ENCODE measurements around the gene UBE2J2.
"Not testable (repeated sequence)": the region's sequence is repeated elsewhere in the genome, so short reads cannot be mapped to it uniquely, and the experiment has no call there.

UBE2J2 gene

GRCh38 chr1:1318777-1319645, 45.4 kb upstream of the UBE2J2 start:
- in situ Hi-C loops (cut with HindIII; ENCODE audit: low sequenced_read_pairs) = no loop called here
- TF ChIP-seq, protein P1, sequence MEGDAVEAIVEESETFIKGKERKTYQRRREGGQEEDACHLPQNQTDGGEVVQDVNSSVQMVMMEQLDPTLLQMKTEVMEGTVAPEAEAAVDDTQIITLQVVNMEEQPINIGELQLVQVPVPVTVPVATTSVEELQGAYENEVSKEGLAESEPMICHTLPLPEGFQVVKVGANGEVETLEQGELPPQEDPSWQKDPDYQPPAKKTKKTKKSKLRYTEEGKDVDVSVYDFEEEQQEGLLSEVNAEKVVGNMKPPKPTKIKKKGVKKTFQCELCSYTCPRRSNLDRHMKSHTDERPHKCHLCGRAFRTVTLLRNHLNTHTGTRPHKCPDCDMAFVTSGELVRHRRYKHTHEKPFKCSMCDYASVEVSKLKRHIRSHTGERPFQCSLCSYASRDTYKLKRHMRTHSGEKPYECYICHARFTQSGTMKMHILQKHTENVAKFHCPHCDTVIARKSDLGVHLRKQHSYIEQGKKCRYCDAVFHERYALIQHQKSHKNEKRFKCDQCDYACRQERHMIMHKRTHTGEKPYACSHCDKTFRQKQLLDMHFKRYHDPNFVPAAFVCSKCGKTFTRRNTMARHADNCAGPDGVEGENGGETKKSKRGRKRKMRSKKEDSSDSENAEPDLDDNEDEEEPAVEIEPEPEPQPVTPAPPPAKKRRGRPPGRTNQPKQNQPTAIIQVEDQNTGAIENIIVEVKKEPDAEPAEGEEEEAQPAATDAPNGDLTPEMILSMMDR (IDR thresholded peaks at IDR 0.05; ENCODE audit: low read depth, low read length, missing control alignments) = no peak

GRCh38 chr1:1318131-1318652, 44.5 kb upstream of the UBE2J2 start:
- no peak overlapping the region for H3K4me3 ChIP-seq (ENCODE audit: low read depth, low read length)
- in situ Hi-C loops (cut with HindIII; ENCODE audit: low sequenced_read_pairs) = no loop called here
- TF ChIP-seq, protein P1 (IDR thresholded peaks at IDR 0.05; ENCODE audit: low read depth, low read length, missing control alignments) = no peak
- DNase-seq (ENCODE audit: low read depth) = peak; percentile 94

More at GRCh38 chr1:1318777-1319645, 45.4 kb upstream of the UBE2J2 start:
- H3K4me3 ChIP-seq (ENCODE audit: low read depth, low read length) = no peak overlapping the region
- no peak for DNase-seq (ENCODE audit: low read depth)

- in situ Hi-C loops (cut with HindIII; ENCODE audit: low sequenced_read_pairs) = no loop called here
- no peak for DNase-seq (ENCODE audit: low read depth)
- no peak overlapping the region for H3K4me3 ChIP-seq (ENCODE audit: low read depth, low read length)
- TF ChIP-seq, protein P1 (IDR thresholded peaks at IDR 0.05; ENCODE audit: low read depth, low read length, missing control alignments) = no peak
These were observed 43.8 kb upstream of the UBE2J2 start for GRCh38 chr1:1317420-1317819.

DNA sequence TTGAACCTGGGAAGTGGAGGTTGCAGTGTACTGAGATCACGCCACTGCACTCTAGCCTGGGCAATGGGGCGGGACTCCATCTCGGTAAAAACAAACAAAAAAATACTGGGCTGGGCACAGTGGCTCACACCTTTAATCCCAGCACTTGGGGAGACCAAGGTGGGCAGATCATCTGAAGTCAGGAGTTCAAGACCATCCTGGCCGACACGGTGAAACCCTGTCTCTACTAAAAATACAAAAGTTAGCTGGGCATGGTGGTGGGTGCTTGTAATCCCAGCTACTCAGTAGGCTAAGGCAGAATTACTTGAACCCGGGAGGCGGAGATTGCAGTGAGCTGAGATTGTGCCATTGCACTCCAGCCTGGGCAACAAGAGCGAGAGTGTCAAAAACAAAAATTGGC, 42.5 kb upstream of the UBE2J2 start:
- DNase-seq (ENCODE audit: low read depth); in situ Hi-C loops (cut with HindIII; ENCODE audit: low sequenced_read_pairs); H3K4me3 ChIP-seq (ENCODE audit: low read depth, low read length): not testable (repeated sequence)

GRCh38 chr1:1315435-1315954, 41.8 kb upstream of the UBE2J2 start:
- H3K4me3 ChIP-seq (ENCODE audit: low read depth, low read length) = no peak overlapping the region
- in situ Hi-C loops (cut with HindIII; ENCODE audit: low sequenced_read_pairs) = no loop called here
- TF ChIP-seq, protein P1 (IDR thresholded peaks at IDR 0.05; ENCODE audit: low read depth, low read length, missing control alignments) = no peak
- no peak for DNase-seq (ENCODE audit: low read depth)

DNA sequence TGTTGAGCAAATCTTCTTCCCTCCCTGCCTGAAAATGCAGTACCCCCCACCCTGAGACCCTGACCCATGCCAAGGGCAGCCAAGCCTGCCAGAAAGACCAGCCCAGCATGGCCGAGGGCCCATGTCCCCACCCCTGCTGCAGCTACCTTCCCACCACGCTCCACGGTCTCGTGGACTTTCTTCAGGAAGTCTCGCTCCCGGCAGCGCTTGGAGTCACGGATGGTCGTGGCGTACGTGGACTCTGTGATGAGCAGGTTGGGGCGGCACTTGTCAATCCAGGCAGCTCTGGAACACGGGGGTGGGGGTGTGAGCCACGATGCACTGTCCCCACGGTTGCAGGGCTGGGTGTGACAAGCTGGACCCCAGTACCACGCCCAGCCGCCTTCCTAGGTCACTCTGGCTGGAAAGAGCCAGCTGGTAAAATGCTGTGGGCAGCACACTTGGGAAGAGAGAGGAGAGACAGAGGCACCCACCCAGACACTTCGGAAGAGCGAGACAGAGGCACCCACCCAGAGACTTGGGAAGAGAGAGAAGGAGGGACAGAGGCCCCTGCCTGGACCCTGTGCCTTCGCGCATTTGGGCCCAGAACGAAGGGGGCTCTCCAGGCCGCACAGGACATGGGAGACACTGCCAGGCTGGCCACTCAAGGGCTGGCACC, 41.2 kb upstream of the UBE2J2 start:
- in situ Hi-C loops (cut with HindIII; ENCODE audit: low sequenced_read_pairs) = no loop called here
- DNase-seq (ENCODE audit: low read depth) = no peak
- TF ChIP-seq, protein P1 (IDR thresholded peaks at IDR 0.05; ENCODE audit: low read depth, low read length, missing control alignments) = no peak
- no peak overlapping the region for H3K4me3 ChIP-seq (ENCODE audit: low read depth, low read length)

All from astrocyte of the cerebellum (primary cell).